ENCODE measurements around the gene ADCY3.

ADCY3 gene

GRCh38 chr2:24791452-24791851 is 128.6 kb downstream of the ADCY3 start:
- TF ChIP-seq CTCF (IDR thresholded peaks at IDR 0.05; ENCODE audit: borderline replicate concordance, insufficient read depth, low read depth, low read length) = no peak
- no peak overlapping the region for H3K4me3 ChIP-seq (ENCODE audit: low read depth, low read length)

- no peak for TF ChIP-seq CTCF (IDR thresholded peaks at IDR 0.05; ENCODE audit: borderline replicate concordance, insufficient read depth, low read depth, low read length)
- no peak overlapping the region for H3K4me3 ChIP-seq (ENCODE audit: low read depth, low read length)
Measured at GRCh38 chr2:24788816-24789215, 131.2 kb downstream of the ADCY3 start.

- no peak for TF ChIP-seq CTCF (IDR thresholded peaks at IDR 0.05; ENCODE audit: borderline replicate concordance, insufficient read depth, low read depth, low read length)
- no peak overlapping the region for H3K4me3 ChIP-seq (ENCODE audit: low read depth, low read length)
Measured at GRCh38 chr2:24787532-24787931, 132.5 kb downstream of the ADCY3 start.

GRCh38 chr2:24785671-24786321 is 134.2 kb downstream of the ADCY3 start:
- H3K4me3 ChIP-seq (ENCODE audit: low read depth, low read length) = no peak overlapping the region
- TF ChIP-seq CTCF (IDR thresholded peaks at IDR 0.05; ENCODE audit: borderline replicate concordance, insufficient read depth, low read depth, low read length) = no peak

- H3K4me3 ChIP-seq (ENCODE audit: low read depth, low read length) = no peak overlapping the region
- no peak for TF ChIP-seq CTCF (IDR thresholded peaks at IDR 0.05; ENCODE audit: borderline replicate concordance, insufficient read depth, low read depth, low read length)
Measured at GRCh38 chr2:24783641-24784040, 136.4 kb downstream of the ADCY3 start.

GRCh38 chr2:24779116-24779515 is 140.9 kb downstream of the ADCY3 start:
- no peak overlapping the region for H3K4me3 ChIP-seq (ENCODE audit: low read depth, low read length)
- TF ChIP-seq CTCF (IDR thresholded peaks at IDR 0.05; ENCODE audit: borderline replicate concordance, insufficient read depth, low read depth, low read length) = no peak

GRCh38 chr2:24774373-24774772 is 145.7 kb downstream of the ADCY3 start:
- no peak for TF ChIP-seq CTCF (IDR thresholded peaks at IDR 0.05; ENCODE audit: borderline replicate concordance, insufficient read depth, low read depth, low read length)
- no peak overlapping the region for H3K4me3 ChIP-seq (ENCODE audit: low read depth, low read length)
